SH-SY5Y (cell line): ENCODE data around the gene ATG7.

ENCODE experiments used
- GATA2 ChIP-seq: IDR thresholded peaks from 2 replicates; pipeline ENCODE4 v1.6.1; 2011; ENCODE audit warnings: mild to moderate bottlenecking, low read depth, low read length
- GATA3 ChIP-seq: IDR thresholded peaks from 2 replicates; pipeline ENCODE4 v1.6.1; 2011; ENCODE audit warnings: low read depth, mild to moderate bottlenecking, low read length, moderate library complexity

DNA sequence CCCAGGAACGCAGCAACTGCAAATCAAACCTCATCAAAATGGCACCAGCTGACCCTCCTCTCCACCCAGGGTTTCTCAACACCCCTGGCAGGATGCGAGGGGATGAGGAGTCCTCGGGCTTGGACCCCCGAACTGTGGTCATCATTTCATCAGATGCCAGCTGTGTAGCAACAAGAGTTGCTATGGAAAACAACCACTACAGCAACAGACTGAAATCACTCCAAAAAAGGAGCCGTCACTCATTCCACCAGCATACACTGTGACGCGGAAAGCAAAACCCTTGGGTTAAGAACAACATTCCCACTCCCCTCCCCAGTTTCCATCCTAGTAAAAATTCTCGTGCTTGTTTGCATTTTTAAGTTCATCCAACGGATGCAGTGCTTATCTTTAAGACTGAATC, 331.4 kb downstream of the ATG7 start:
- TF ChIP-seq GATA2 (no peak), GATA3 (no peak)
